Naive thymus-derived CD4-positive, alpha-beta T cell (primary cell): Measurements from ENCODE around the gene CHST3. TPM values are rescaled to one million over a fixed set of nuclear protein-coding genes. Genes with fewer than 3 reads are reported as not detected.

Experiments
- ATAC-seq: fragments of 150-1000 bp; cut with Tn5 transposase; 2 replicates; pipeline ENCODE4 v1.10.0; 2021; ENCODE audit warnings: mild to moderate bottlenecking, moderate library complexity
- CTCF ChIA-PET: fragments of 350-600 bp; sonication (Branson Sonifier 250); formaldehyde crosslinking; loops from one replicate; lab custom pipeline; 2021; ENCODE audit warnings: antibody characterized with exemption; lab: Charles Lee
- POLR2A ChIA-PET: fragments of 350-600 bp; sonication (Branson Sonifier 250); formaldehyde crosslinking; loops from one replicate; lab custom pipeline; 2021; ENCODE audit warnings: antibody characterized with exemption, inconsistent platforms; lab: Charles Lee
- DNase-seq, 9 donors: peaks; one replicate each; pipeline versions ENCODE4 v3.0.0 to v3.0.0-alpha.2; 2020 to 2022; ENCODE audit warnings: mixed read lengths in 1 of 9
- H3K27ac ChIP-seq: one replicate; pipeline ENCODE4 v1.7.0; 2013; ENCODE audit warnings: mild to moderate bottlenecking, low read depth, low read length, moderate library complexity
- H3K27me3 ChIP-seq, 2 donors: one replicate each; pipeline ENCODE4 v1.7.0; 2013; ENCODE audit warnings: low read length in 2 of 2, mild to moderate bottlenecking in 2 of 2, moderate library complexity in 2 of 2; ENCODE audit not compliant: control insufficient read depth in 2 of 2, insufficient read depth in 2 of 2
- H3K36me3 ChIP-seq, 3 experiments: 1 replicate in 2 of 3; 2 replicates in 1 of 3; pipeline ENCODE4 v1.7.0; 2013; ENCODE audit warnings: low read length in 3 of 3, mild to moderate bottlenecking in 3 of 3, moderate library complexity in 1 of 3; ENCODE audit not compliant: insufficient read depth in 3 of 3, control insufficient read depth in 2 of 3
- H3K4me1 ChIP-seq, 2 donors: one replicate each; pipeline ENCODE4 v1.7.0; 2013; ENCODE audit warnings: low read length in 2 of 2, mild to moderate bottlenecking in 2 of 2, moderate library complexity in 1 of 2; ENCODE audit not compliant: control insufficient read depth in 2 of 2, insufficient read depth in 2 of 2
- H3K4me3 ChIP-seq: 2 replicates; pipeline ENCODE4 v1.7.0; 2013; ENCODE audit warnings: mild to moderate bottlenecking, low read length
- H3K9me3 ChIP-seq, 3 experiments: 1 replicate in 2 of 3; 2 replicates in 1 of 3; pipeline ENCODE4 v1.7.0; 2013; ENCODE audit warnings: low read length in 3 of 3; ENCODE audit not compliant: control insufficient read depth in 2 of 3
- H3K27ac Mint-ChIP-seq, 9 donors: one replicate each; pipeline ENCODE4 v1.8.0; 2020 to 2022; ENCODE audit warnings: mixed read lengths in 9 of 9, mild to moderate bottlenecking in 8 of 9, moderate library complexity in 5 of 9, inconsistent platforms in 2 of 9
- H3K27me3 Mint-ChIP-seq, 5 donors: one replicate each; pipeline ENCODE4 v1.8.0; 2021 to 2022; ENCODE audit warnings: mixed read lengths in 5 of 5, mild to moderate bottlenecking in 1 of 5
- H3K36me3 Mint-ChIP-seq, 5 donors: one replicate each; pipeline ENCODE4 v1.8.0; 2020 to 2022; ENCODE audit warnings: mixed read lengths in 5 of 5, mild to moderate bottlenecking in 3 of 5, inconsistent platforms in 1 of 5
- H3K4me1 Mint-ChIP-seq, 7 donors: one replicate each; pipeline ENCODE4 v1.8.0; 2020 to 2022; ENCODE audit warnings: mixed read lengths in 7 of 7, mild to moderate bottlenecking in 3 of 7, inconsistent platforms in 1 of 7
- H3K4me3 Mint-ChIP-seq, 10 donors: one replicate each; pipeline ENCODE4 v1.8.0; 2020 to 2022; ENCODE audit warnings: mild to moderate bottlenecking in 10 of 10, mixed read lengths in 10 of 10, moderate library complexity in 6 of 10, inconsistent platforms in 2 of 10
- H3K9me3 Mint-ChIP-seq, 11 donors: one replicate each; pipeline ENCODE4 v1.8.0; 2020 to 2022; ENCODE audit warnings: mixed read lengths in 11 of 11, mild to moderate bottlenecking in 4 of 11, inconsistent platforms in 1 of 11, moderate library complexity in 1 of 11
- intact Hi-C, 2 donors: fragments of 100-400 bp; cut with micrococcal nuclease; formaldehyde crosslinking; loops; one replicate each; pipeline ENCODE4 v1.15.1; 2023
- polyA plus RNA-seq, 2 donors: library from polyadenylated mRNA; unstranded; fragments of 300-500 nt; fragmentation: Illumina TruSeq; gene quantifications; one replicate each; pipeline ENCODE4 v1.2.3, GENCODE V29; 2021
- total RNA-seq, 6 experiments: library from RNA in 5 of 6; stranded (reverse) in 5 of 6; gene quantifications; 1 replicate in 5 of 6; 2 replicates in 1 of 6; pipeline ENCODE4 v1.2.3 and lab custom pipeline; 2021 to 2026

CHST3 gene
- total and polyA plus RNA-seq, 7 experiments from 2014 or later: 0.05 TPM; not detected in 6

- peak in 4 of 9 donors; percentile 19 to 41 (median 24) for DNase-seq
- H3K4me1 Mint-ChIP-seq: peaks cover 0 to 7% (median 1%) of the 10 kb centered on the region in 7 donors
- Histone ChIP-seq H3K36me3 (no peaks in the 10 kb centered on the region), H3K27ac (no peak overlapping the region), H3K9me3 (peaks cover 4 to 51% (median 12%) of the 10 kb centered on the region in 3 experiments), H3K27me3 (no peaks in the 10 kb centered on the region), H3K4me1 (no peaks in the 10 kb centered on the region), H3K4me3 (no peak overlapping the region)
- ChIA-PET CTCF (no interaction called here), POLR2A (no interaction called here)
- no peak overlapping the region for H3K4me3 Mint-ChIP-seq
- peaks cover 0 to 61% (median 29%) of the 10 kb centered on the region in 11 donors for H3K9me3 Mint-ChIP-seq
- peak overlapping the region in 1 of 9 donors; percentile 47 for H3K27ac Mint-ChIP-seq
- H3K36me3 Mint-ChIP-seq: peaks cover 6 to 20% (median 13%) of the 10 kb centered on the region in 5 donors
- ATAC-seq: no peak
- intact Hi-C loops: no loop called here
- peaks cover 0 to 2% (median 0%) of the 10 kb centered on the region in 5 donors for H3K27me3 Mint-ChIP-seq
These were observed 18.2 kb upstream of the CHST3 start for GRCh38 chr10:71945819-71946474.

- Histone ChIP-seq H3K36me3 (no peaks in the 10 kb centered on the region), H3K4me1 (no peaks in the 10 kb centered on the region), H3K4me3 (no peak overlapping the region), H3K27ac (no peak overlapping the region), H3K9me3 (peaks cover 4 to 51% (median 12%) of the 10 kb centered on the region in 3 experiments), H3K27me3 (no peaks in the 10 kb centered on the region)
- Mint-ChIP-seq H3K27me3 (no peaks in the 10 kb centered on the region), H3K36me3 (peaks cover 5 to 20% (median 13%) of the 10 kb centered on the region in 5 donors), H3K9me3 (peaks cover 0 to 61% (median 28%) of the 10 kb centered on the region in 11 donors), H3K27ac (peak overlapping the region in 1 of 9 donors; percentile 36), H3K4me1 (peaks cover 0 to 5% (median 0%) of the 10 kb centered on the region in 7 donors), H3K4me3 (no peak overlapping the region)
- ChIA-PET CTCF (no interaction called here), POLR2A (interaction anchor here (0.6 kb wide), 1 partner anchor 65 kb away, joined by 3 read pairs; no protein-coding TSS in a partner anchor)
- intact Hi-C loops: no loop called here
- DNase-seq (no peak), ATAC-seq (no peak)
These were observed 17.5 kb upstream of the CHST3 start for GRCh38 chr10:71946700-71947099.

GRCh38 chr10:71948496-71949067, 15.6 kb upstream of the CHST3 start:
- no peak overlapping the region for H3K4me3 Mint-ChIP-seq
- POLR2A ChIA-PET: no interaction called here
- Histone ChIP-seq H3K36me3 (no peaks in the 10 kb centered on the region), H3K27me3 (no peaks in the 10 kb centered on the region), H3K4me3 (no peak overlapping the region), H3K9me3 (peaks cover 4 to 46% (median 12%) of the 10 kb centered on the region in 3 experiments), H3K4me1 (no peaks in the 10 kb centered on the region), H3K27ac (no peak overlapping the region)
- CTCF ChIA-PET: no interaction called here
- H3K4me1 Mint-ChIP-seq: no peaks in the 10 kb centered on the region
- H3K27ac Mint-ChIP-seq: no peak overlapping the region
- H3K36me3 Mint-ChIP-seq: peaks cover 5 to 18% (median 11%) of the 10 kb centered on the region in 5 donors
- DNase-seq (no peak), ATAC-seq (no peak)
- intact Hi-C loops: no loop called here
- peaks cover 0 to 48% (median 25%) of the 10 kb centered on the region in 11 donors for H3K9me3 Mint-ChIP-seq
- no peaks in the 10 kb centered on the region for H3K27me3 Mint-ChIP-seq

- H3K4me1 Mint-ChIP-seq: no peaks in the 10 kb centered on the region
- DNase-seq: no peak
- Histone ChIP-seq H3K4me3 (no peak overlapping the region), H3K36me3 (no peaks in the 10 kb centered on the region), H3K27me3 (no peaks in the 10 kb centered on the region), H3K9me3 (peaks cover 4 to 34% (median 16%) of the 10 kb centered on the region in 3 experiments), H3K27ac (no peak overlapping the region), H3K4me1 (no peaks in the 10 kb centered on the region)
- no peak overlapping the region for H3K27ac Mint-ChIP-seq
- intact Hi-C loops: no loop called here
- POLR2A ChIA-PET: no interaction called here
- CTCF ChIA-PET: no interaction called here
- H3K9me3 Mint-ChIP-seq: peaks cover 0 to 45% (median 27%) of the 10 kb centered on the region in 11 donors
- no peak for ATAC-seq
- H3K36me3 Mint-ChIP-seq: peaks cover 5 to 22% (median 16%) of the 10 kb centered on the region in 5 donors
- no peak overlapping the region for H3K4me3 Mint-ChIP-seq
- peaks cover 0 to 5% (median 0%) of the 10 kb centered on the region in 5 donors for H3K27me3 Mint-ChIP-seq
These were observed 13.5 kb upstream of the CHST3 start for GRCh38 chr10:71950683-71951082.

GRCh38 chr10:71952745-71953144, 11.4 kb upstream of the CHST3 start:
- intact Hi-C loops: no loop called here
- peaks cover 0 to 30% (median 13%) of the 10 kb centered on the region in 11 donors for H3K9me3 Mint-ChIP-seq
- peaks cover 0 to 9% (median 0%) of the 10 kb centered on the region in 5 donors for H3K27me3 Mint-ChIP-seq
- DNase-seq (no peak), ATAC-seq (no peak)
- H3K27ac ChIP-seq: no peak overlapping the region
- peaks cover 0 to 3% (median 0%) of the 10 kb centered on the region in 7 donors for H3K4me1 Mint-ChIP-seq
- H3K4me3 ChIP-seq: no peak overlapping the region
- POLR2A ChIA-PET: no interaction called here
- no peak overlapping the region for H3K4me3 Mint-ChIP-seq
- no peaks in the 10 kb centered on the region for H3K4me1 ChIP-seq
- no peaks in the 10 kb centered on the region for H3K36me3 ChIP-seq
- H3K27ac Mint-ChIP-seq: no peak overlapping the region
- H3K36me3 Mint-ChIP-seq: peaks cover 0 to 12% (median 4%) of the 10 kb centered on the region in 5 donors
- CTCF ChIA-PET: no interaction called here
- no peaks in the 10 kb centered on the region for H3K27me3 ChIP-seq
- peaks cover 0 to 13% (median 4%) of the 10 kb centered on the region in 3 experiments for H3K9me3 ChIP-seq

GRCh38 chr10:71957546-71958275, 6.5 kb upstream of the CHST3 start:
- POLR2A ChIA-PET: no interaction called here
- intact Hi-C loops: loop anchor here in 1 of 2 donors (2.0 kb wide), 1 partner anchor 383 kb away; no protein-coding TSS in a partner anchor
- Histone ChIP-seq H3K27me3 (no peaks in the 10 kb centered on the region), H3K4me1 (no peaks in the 10 kb centered on the region), H3K9me3 (peaks cover 0 to 7% (median 4%) of the 10 kb centered on the region in 3 experiments), H3K36me3 (no peaks in the 10 kb centered on the region), H3K27ac (no peak overlapping the region), H3K4me3 (no peak overlapping the region)
- Mint-ChIP-seq H3K27me3 (peaks cover 11 to 49% (median 13%) of the 10 kb centered on the region in 5 donors), H3K27ac (no peak overlapping the region), H3K9me3 (peaks cover 0 to 19% (median 5%) of the 10 kb centered on the region in 11 donors), H3K36me3 (peaks cover 0 to 6% (median 0%) of the 10 kb centered on the region in 5 donors), H3K4me3 (no peak overlapping the region), H3K4me1 (peaks cover 0 to 3% (median 0%) of the 10 kb centered on the region in 7 donors)
- DNase-seq (no peak), ATAC-seq (no peak)
- CTCF ChIA-PET: interaction anchor here (1.2 kb wide), 1 partner anchor 24 kb away, joined by 3 read pairs; no protein-coding TSS in a partner anchor
